HG03025 (cell line): Measurements from ENCODE around the gene NLGN2.

Experiments
- ATAC-seq: cut with Tn5 transposase; IDR thresholded peaks from one replicate; pipeline ENCODE4 v1.9.1; 2021; ENCODE audit warnings: mild to moderate bottlenecking, moderate library complexity; ENCODE audit not compliant: unreplicated experiment, low FRiP score

The NLGN2 gene

DNA sequence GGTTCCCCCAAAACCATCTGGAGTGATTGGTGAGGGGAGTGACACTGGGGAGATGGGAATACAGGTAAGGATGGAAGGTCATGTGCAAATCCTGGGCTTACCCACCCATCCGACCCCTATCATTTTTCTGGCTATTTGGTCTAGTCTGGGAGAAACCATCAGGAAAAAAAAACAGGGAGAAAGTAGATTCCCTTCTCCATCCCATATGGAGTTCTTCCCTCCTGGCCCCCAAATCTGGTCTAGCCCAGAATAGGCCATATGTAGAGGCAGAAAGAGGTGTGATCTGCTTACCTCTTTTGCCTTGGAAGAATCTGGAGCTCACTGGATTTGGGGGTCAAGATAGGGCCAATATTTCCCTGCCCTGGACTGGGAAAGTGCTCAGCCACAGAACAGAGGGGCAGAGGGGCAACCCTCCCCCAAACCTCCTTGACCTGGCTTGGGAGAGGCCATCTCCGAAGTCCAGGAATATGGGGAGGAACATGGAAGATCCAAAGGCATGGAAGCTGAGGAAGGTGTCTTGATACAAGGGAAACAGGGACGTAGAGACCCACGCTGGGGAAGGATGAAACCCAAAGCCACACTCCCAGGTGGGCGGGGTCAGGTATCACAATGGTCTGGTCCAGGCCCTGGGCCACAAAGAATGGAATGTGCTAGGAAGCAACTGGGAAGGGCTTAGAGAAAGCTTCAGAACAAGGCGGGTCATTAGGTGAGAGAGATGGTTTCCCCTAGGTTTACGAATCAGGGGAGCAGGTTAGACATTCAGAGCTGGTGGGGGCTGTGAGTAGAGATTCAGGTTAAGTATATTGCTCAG, 53.4 kb downstream of the NLGN2 start:
- no peak for ATAC-seq

DNA sequence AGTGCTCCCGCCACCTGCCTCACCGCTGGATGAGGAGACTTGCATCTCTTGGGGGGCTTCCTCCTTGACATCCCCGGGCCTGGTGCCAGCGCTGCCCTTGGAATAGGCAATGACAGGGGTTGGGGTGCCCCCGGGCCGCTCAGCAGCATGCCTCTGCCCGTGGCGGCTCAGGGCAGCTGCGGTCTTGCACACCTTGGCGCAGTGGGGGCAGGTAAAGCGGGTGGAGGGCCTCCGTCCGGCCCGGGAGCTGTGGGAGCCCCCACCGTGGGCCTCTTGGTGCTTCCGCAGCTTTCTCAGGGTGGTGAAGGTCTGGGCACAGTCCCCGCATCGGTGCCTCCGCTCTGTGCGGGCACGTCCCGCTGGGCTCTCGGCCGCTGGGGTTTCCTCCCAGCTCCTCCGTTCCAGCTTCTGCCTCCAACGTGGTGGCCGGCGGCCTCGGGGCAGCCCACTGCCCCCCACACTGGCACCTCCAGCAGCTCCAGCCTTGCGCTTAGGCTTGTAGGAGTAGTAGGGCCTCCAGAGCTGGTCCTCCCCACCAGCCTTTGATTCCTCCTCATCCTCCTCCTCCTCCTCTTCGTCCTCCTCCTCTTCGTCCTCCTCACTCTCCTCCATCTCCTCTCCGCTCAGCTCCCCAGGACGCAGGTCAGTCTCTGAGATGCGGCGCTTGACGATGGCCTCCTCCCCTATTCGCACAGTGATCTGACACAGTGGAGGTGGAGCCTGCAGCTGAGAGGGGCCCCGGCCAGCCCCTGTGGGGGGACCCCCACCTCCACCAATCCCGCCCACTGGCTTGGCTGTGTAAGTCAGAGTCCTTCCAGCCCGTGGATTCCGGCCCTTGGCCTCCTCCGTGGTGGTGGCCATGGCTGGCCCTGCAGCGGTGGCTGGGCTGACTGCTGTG, 55.1 kb downstream of the NLGN2 start:
- ATAC-seq, result no peak

- ATAC-seq, result no peak
Measured at GRCh38 chr17:7463372-7463846, 55.8 kb downstream of the NLGN2 start.

DNA sequence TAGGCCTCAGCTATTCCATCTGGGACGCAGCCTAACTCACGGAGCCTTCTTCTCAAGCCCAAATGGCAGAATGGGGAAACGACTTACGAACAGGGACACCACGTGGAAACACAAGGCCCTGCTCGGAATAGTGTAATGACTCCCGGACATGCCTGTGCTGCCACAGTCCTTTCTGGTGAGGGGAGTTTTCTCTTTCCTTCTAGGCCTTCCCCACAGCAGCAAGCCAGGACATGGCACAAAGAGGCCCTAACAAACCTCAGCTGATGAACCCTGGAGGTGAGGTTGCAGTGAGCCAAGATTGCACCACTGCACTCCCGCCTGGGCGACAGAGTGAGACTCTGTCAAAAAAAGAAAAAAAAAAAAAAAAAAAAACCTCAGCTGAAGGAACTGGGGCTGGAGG, 56.4 kb downstream of the NLGN2 start:
- no peak for ATAC-seq

- ATAC-seq, result no peak
Measured at GRCh38 chr17:7465597-7466275, 58.1 kb downstream of the NLGN2 start.

- no peak for ATAC-seq
Measured at GRCh38 chr17:7466318-7466638, 58.6 kb downstream of the NLGN2 start.

DNA sequence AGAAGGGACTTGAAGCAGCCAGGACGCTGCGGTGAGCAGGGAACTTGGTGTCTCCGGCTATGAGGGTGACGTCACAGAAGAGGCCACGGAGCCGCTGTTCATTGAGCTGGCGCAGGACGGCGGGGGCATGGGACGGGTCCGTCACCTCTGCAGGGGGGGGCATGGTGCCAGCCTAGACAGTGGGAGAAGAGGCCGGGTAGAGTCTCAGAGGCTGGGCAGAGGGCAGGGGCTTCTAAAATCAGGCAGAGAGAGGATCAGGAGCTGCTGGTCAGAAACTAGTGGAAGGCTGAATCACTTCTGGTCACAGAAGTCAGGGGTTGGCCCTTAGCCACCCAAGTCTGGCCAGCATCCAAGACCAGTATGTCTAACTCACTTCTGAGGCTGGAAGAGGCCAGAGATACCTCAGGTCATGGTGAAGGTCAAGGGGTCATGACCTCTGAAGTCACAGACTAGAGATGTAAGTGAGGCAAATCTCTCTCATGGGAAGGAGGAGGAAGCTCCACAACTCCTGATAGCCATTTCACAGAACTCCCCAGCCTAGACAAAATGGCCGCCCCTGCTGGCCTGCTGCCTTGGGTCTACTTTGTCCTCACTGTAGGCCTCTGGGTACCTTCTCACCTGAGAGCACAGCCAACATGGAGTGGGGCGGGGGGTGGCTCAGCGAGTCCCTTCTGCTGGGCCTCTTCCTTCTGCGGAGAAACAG, 59.1 kb downstream of the NLGN2 start:
- ATAC-seq, result no peak

DNA sequence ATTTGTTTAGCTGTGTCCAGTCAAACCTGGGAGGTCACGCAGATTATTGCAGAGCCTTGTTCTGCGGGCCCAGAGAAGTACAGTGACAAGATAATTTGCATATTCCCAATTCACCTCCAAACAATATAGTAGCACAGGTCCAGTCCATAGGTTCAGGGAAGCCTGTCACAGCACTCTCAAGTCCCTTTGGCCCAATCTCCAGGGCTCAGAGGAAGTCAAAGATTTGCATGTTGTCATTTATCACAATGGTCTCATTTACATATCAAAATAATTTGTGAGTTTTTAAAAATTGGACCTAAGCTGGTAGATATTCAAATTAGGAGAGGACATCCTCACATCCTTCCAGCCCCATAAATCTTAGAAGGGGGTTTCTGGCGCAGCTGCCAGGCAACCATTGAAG, 59.9 kb downstream of the NLGN2 start:
- no peak for ATAC-seq

- ATAC-seq, result no peak
Measured at GRCh38 chr17:7468290-7468689, 60.6 kb downstream of the NLGN2 start.

DNA sequence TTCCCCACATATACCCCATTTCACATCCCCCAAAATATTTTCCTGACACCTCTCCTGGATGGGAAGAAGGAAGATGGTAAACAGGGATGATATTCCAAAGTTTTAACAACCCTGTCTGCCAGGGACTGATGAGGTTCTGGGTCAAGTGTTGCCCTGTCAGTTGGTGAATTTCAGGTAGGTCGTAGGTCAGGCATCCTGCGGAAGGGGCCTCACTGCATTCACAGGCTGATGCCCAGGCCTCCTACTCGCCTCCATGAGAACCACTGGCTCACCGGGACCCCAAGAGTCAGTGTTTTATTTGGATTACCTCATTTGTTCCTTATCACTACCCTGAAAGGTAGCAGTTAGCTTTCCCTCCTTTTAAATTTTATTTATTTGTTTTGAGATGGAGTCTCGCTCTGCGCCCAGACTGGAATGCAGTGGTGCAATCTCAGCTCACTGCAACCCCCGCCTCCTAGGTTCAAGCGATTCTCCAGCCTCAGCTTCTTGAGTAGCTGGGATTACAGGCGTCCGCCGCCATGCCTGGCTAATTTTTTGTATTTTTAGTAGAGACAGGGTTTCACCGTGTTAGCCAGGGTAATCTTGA, 61.3 kb downstream of the NLGN2 start:
- no peak for ATAC-seq
